Transverse colon (tissue), 4 donors: ENCODE results near the gene AGTRAP. TPM values are rescaled to one million over a fixed set of nuclear protein-coding genes. Genes with fewer than 3 reads are reported as not detected.

Source experiments
- DNase-seq: peaks from one replicate; pipeline ENCODE4 v3.0.0-alpha.2; 2019
- H3K27ac ChIP-seq, 4 donors: fragments of 200-600 bp; sonication (generic); 2 replicates each; pipeline ENCODE4 v1.5.1; 2016 to 2018; ENCODE audit warnings: inconsistent platforms in 4 of 4
- H3K27me3 ChIP-seq: fragments of 200-600 bp; sonication (generic); 2 replicates; pipeline ENCODE4 v1.5.1; 2017; ENCODE audit warnings: inconsistent platforms
- H3K36me3 ChIP-seq, 4 donors: fragments of 200-600 bp; sonication (generic); 2 replicates each; pipeline ENCODE4 v1.5.1; 2017 to 2019; ENCODE audit warnings: inconsistent platforms in 4 of 4
- H3K4me1 ChIP-seq, 4 donors: fragments of 200-600 bp; sonication (generic); 2 replicates each; pipeline ENCODE4 v1.5.1; 2017 to 2020; ENCODE audit warnings: inconsistent platforms in 4 of 4
- H3K4me3 ChIP-seq, 4 donors: fragments of 200-600 bp; sonication (generic); 1 replicate in 1 of 4; 2 replicates in 3 of 4; pipeline versions ENCODE4 v1.5.1 to v1.6.1; 2017 to 2019; ENCODE audit warnings: inconsistent platforms in 4 of 4
- H3K9me3 ChIP-seq, 2 donors: fragments of 200-600 bp; sonication (generic); 2 replicates each; pipeline ENCODE4 v1.5.1; 2017 to 2019; ENCODE audit warnings: inconsistent platforms in 2 of 2
- EP300 ChIP-seq: sonication (generic); formaldehyde crosslinking; IDR thresholded peaks from one replicate; pipeline ENCODE4 v1.6.1; 2017; ENCODE audit warnings: antibody characterized with exemption, low read depth
- POLR2A ChIP-seq: fragments of 450-650 bp; IDR thresholded peaks from one replicate; pipeline ENCODE4 v1.6.1; 2016; ENCODE audit warnings: antibody characterized with exemption, mild to moderate bottlenecking, moderate library complexity
- POLR2AphosphoS5 ChIP-seq, 3 donors: sonication (generic); formaldehyde crosslinking; IDR thresholded peaks; one replicate each; pipeline ENCODE4 v1.6.1; 2016; ENCODE audit warnings: antibody characterized with exemption in 3 of 3
- WGBS, 2 donors: methylation state at CpG; one replicate each; pipeline ENCODE4 v1.1.5; 2018; ENCODE audit warnings: low coverage in 1 of 2; 5-methylcytosine and 5-hydroxymethylcytosine counted together
- in situ Hi-C, 4 donors: fragments of 200-750 bp; cut with MboI; loops; one replicate each; pipeline versions ENCODE4 v1.15.0 to v1.15.1; 2017; ENCODE audit warnings: low sequenced_read_pairs in 3 of 4, low pct_ligation_motif_present in 1 of 4, low pct_unique_long_range_greater_than_20kb in 1 of 4
- intact Hi-C: fragments of 100-400 bp; cut with DNase I; formaldehyde crosslinking; loops from one replicate; pipeline ENCODE4 v1.15.1; 2023; ENCODE audit warnings: low total_unique reads
- total RNA-seq, 4 donors: library from RNA; depleted of rRNA; stranded (reverse); fragments of >200 nt; gene quantifications; one replicate each; pipeline ENCODE4 v1.1.0, GENCODE V29; 2016
- TF ChIP-seq, protein P1 (sequence below), 5 experiments: fragments of 200-600 bp in 3 of 5; fragments of 450-650 bp in 2 of 5; sonication (generic) in 3 of 5; IDR thresholded peaks; 1 replicate in 2 of 5; 2 replicates in 3 of 5; pipeline ENCODE4 v1.5.1; 2016 to 2017; ENCODE audit warnings: antibody characterized with exemption in 5 of 5, inconsistent platforms in 3 of 5, mild to moderate bottlenecking in 2 of 5, moderate library complexity in 1 of 5

AGTRAP gene
- total RNA-seq, 4 donors from 2014 or later: 1.2 to 27.0 (median 22.7) TPM

DNA sequence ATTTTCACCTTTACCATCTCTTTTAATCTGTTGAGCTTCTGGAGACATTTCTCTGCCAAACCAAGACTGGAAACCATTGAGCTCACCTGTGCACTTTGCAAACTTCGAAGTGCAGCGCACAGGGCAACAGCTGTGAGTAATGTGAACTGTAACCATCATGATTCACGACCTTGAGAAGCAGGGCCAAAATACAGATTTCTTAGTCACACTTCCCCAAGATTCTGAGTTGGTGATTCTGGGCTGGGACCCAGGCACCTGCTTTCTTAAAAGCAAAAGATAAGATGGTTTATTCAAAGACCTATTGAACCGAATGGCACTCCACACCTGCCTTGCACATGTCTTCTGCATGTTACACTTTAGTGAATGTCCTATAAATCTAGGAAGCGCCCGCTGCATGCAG, 10.2 kb downstream of the AGTRAP start:
- Histone ChIP-seq H3K27me3 (no peaks in the 10 kb centered on the region), H3K9me3 (no peaks in the 10 kb centered on the region), H3K4me3 (no peak overlapping the region), H3K27ac (no peak overlapping the region), H3K4me1 (peaks cover 0 to 6% (median 0%) of the 10 kb centered on the region in 4 donors), H3K36me3 (peaks cover 0 to 7% (median 0%) of the 10 kb centered on the region in 4 donors)
- intact Hi-C loops: no loop called here
- 67 to 83% methylated on average over 2 to 6 of the region's 6 CpGs for WGBS, 2 donors
- TF ChIP-seq POLR2A: no peak
- TF ChIP-seq, protein P1, sequence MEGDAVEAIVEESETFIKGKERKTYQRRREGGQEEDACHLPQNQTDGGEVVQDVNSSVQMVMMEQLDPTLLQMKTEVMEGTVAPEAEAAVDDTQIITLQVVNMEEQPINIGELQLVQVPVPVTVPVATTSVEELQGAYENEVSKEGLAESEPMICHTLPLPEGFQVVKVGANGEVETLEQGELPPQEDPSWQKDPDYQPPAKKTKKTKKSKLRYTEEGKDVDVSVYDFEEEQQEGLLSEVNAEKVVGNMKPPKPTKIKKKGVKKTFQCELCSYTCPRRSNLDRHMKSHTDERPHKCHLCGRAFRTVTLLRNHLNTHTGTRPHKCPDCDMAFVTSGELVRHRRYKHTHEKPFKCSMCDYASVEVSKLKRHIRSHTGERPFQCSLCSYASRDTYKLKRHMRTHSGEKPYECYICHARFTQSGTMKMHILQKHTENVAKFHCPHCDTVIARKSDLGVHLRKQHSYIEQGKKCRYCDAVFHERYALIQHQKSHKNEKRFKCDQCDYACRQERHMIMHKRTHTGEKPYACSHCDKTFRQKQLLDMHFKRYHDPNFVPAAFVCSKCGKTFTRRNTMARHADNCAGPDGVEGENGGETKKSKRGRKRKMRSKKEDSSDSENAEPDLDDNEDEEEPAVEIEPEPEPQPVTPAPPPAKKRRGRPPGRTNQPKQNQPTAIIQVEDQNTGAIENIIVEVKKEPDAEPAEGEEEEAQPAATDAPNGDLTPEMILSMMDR (IDR thresholded peaks at IDR 0.05): no peak
- no peak for TF ChIP-seq POLR2AphosphoS5 (IDR thresholded peaks at IDR 0.05)
- TF ChIP-seq EP300: no peak
- DNase-seq: no peak
- in situ Hi-C loops: no loop called here

DNA sequence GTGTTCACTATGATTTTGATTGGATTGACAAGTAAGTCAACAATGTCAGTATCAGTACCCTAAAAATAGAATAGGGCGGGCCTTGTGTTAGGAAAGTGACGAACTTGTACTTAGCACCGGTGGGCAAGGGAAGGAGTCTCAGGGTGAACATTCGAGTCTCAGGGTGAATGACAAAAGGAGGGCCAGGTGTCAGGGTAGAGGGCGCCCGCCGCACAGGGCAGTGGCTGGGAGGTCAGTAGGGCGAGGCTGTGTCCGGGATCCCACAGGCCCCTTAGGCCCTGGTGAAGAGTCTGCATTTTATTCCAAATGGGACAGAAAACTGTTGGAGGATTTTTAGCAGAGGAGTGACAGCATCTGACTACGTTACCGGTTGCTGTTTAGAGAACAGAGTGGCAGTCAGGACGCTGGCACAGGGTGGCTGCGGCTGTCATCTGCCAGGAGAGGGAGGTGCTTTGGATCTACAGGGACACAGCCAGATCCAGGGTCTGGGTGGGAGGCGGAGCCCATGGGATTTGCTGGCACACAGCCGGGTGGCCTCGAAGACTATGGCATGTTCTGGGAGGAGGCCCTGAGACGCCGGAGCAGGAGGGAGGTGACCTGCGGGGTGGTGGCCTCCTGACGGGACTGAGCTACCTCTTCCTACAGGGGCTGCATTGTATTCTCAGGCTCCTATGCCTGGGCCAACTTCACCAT, 11.0 kb downstream of the AGTRAP start:
- whole genome bisulfite sequencing, 2 donors: 92 to 100% methylated on average over 1 to 20 of the region's 20 CpGs
- Histone ChIP-seq H3K4me1 (peaks cover 0 to 3% (median 0%) of the 10 kb centered on the region in 4 donors), H3K27ac (no peak overlapping the region), H3K4me3 (no peak overlapping the region), H3K9me3 (no peaks in the 10 kb centered on the region), H3K36me3 (peaks cover 0 to 7% (median 0%) of the 10 kb centered on the region in 4 donors), H3K27me3 (no peaks in the 10 kb centered on the region)
- TF ChIP-seq POLR2A (no peak), POLR2AphosphoS5 (IDR thresholded peaks at IDR 0.05) (no peak), EP300 (no peak)
- TF ChIP-seq, protein P1 (IDR thresholded peaks at IDR 0.05): no peak
- intact Hi-C loops (no loop called here), in situ Hi-C loops (no loop called here)
- no peak for DNase-seq

DNA sequence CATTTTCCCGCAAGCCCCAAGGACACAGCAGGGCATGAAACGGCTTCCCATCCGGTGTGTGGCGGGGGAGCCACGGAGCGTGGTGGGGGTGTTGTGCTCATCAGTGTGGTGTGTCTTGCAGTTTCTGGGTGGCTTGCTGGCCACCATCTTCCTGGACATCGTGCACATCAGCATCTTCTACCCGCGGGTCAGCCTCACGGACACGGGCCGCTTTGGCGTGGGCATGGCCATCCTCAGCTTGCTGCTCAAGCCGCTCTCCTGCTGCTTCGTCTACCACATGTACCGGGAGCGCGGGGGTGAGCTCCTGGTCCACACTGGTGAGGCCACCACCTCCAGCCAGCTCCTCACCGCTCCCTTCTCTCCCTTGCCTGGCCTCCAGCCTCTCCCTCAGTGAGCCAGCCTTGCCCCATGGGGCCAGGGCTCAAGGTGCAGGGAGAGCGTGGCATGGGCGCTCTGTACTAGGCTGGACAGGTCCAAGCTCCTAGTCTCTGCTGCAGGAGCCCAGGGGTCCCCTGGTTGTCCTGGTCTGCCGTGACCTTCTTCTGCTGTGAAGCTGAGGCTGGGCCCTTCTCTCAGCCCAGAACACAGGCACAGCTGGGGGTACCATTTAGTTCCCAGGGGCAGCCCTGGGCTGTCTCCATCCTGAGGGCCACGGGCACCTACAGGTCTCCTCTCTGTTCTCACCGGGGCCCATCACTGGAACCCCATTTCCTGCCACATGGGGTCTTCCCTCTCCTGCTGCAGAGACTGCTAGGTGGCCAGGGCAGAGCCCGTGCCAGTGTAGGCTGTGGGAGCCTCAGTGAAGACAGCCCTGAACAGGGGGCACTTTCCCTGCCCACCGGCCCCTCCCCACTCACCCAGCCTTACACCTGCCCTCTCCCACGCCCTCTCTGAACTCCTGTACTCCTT, 12.6 kb downstream of the AGTRAP start:
- Histone ChIP-seq H3K27ac (no peak overlapping the region), H3K36me3 (peaks cover 0 to 7% (median 0%) of the 10 kb centered on the region in 4 donors), H3K4me1 (no peaks in the 10 kb centered on the region), H3K9me3 (no peaks in the 10 kb centered on the region), H3K4me3 (no peak overlapping the region), H3K27me3 (no peaks in the 10 kb centered on the region)
- TF ChIP-seq POLR2AphosphoS5 (IDR thresholded peaks at IDR 0.05): no peak
- no peak for TF ChIP-seq EP300
- TF ChIP-seq POLR2A: no peak
- TF ChIP-seq, protein P1 (IDR thresholded peaks at IDR 0.05): no peak
- 92 to 100% methylated on average over 1 to 27 of the region's 27 CpGs for WGBS, 2 donors
- in situ Hi-C loops (no loop called here), intact Hi-C loops (no loop called here)
- DNase-seq: no peak

DNA sequence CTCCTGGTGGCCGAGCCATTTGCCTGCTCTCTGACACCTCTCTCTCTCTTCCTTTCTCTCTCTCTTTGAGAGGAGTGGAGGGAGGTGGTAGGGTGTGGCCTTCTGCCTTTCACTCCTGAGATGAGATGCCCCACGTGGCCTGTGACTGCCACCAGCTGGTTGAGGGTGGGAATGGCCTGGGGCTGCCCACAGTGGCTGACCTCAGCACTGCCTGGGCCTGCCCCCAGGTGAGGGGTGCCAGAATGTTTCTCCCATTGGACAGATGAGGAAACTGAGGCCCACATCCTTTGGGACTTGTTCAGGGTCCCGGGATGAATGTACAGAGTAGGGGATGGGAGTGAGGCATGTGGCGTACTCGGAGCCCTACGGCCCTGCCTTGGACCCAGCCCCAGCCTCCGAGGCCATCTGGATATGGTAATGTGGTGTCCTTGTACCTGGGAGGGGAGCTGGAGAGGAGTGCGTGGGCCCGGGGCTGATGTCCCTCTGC, 13.3 kb downstream of the AGTRAP start:
- H3K27ac ChIP-seq: no peak overlapping the region

More for the DNA sequence above, 13.3 kb downstream of the AGTRAP start:
- no peak for TF ChIP-seq POLR2AphosphoS5 (IDR thresholded peaks at IDR 0.05)
- TF ChIP-seq, protein P1 (IDR thresholded peaks at IDR 0.05): peak in 3 of 5 experiments; percentile 21 to 54 (median 48)
- TF ChIP-seq EP300: no peak
- no peak for TF ChIP-seq POLR2A
- 79% methylated on average over 9 of the region's 9 CpGs; no CpG with 5 or more reads in 1 of the 2 donors for WGBS, 2 donors
- DNase-seq: peak; percentile 47
- Histone ChIP-seq H3K9me3 (no peaks in the 10 kb centered on the region), H3K4me3 (no peak overlapping the region), H3K27me3 (no peaks in the 10 kb centered on the region), H3K36me3 (peaks cover 0 to 7% (median 0%) of the 10 kb centered on the region in 4 donors), H3K4me1 (no peaks in the 10 kb centered on the region)
- intact Hi-C loops (no loop called here), in situ Hi-C loops (no loop called here)
